ENCODE data around the gene TFRC. TPM values are rescaled to one million over a fixed set of nuclear protein-coding genes. Genes with fewer than 3 reads are reported as not detected.

TFRC gene
- total RNA-seq, 3 donors from 2014 or later: 57.6 to 116 (median 80.3) TPM

DNA sequence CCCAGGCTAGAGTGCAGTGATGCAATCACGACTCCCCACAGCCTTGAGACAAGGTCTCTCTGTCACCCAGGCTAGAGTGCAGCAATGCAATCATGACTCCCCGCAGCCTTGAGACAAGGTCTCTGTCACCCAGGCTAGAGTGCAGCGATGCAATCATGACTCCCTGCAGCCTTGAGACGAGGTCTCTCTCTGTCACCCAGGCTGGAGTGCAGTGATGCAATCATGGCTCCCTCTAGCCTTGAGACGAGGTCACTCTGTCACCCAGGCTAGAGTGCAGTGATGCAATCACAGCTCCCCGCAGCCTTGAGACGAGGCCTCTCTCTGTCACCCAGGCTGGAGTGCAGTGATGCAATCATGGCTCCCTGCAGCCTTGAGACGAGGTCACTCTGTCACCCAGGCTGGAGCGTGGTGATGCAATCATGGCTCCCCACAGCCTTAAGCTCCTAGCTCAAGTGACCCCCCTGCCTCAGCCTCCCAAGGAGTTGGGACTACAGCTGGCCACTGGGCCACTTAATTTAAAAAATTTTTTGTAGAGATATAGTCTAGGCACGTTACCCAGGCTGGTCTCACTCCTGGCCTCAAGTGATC lies 26.1 kb downstream of the TFRC start:
- Histone ChIP-seq H3K27me3 (no peaks in the 10 kb centered on the region), H3K4me1 (no peaks in the 10 kb centered on the region), H3K36me3 (peaks cover 14% of the 10 kb centered on the region), H3K4me3 (no peak overlapping the region), H3K9me3 (no peaks in the 10 kb centered on the region), H3K27ac (no peak overlapping the region)
- TF ChIP-seq POLR2A (IDR thresholded peaks at IDR 0.05): no peak
- TF ChIP-seq POLR2AphosphoS5 (IDR thresholded peaks at IDR 0.05): no peak
- TF ChIP-seq, protein P1, sequence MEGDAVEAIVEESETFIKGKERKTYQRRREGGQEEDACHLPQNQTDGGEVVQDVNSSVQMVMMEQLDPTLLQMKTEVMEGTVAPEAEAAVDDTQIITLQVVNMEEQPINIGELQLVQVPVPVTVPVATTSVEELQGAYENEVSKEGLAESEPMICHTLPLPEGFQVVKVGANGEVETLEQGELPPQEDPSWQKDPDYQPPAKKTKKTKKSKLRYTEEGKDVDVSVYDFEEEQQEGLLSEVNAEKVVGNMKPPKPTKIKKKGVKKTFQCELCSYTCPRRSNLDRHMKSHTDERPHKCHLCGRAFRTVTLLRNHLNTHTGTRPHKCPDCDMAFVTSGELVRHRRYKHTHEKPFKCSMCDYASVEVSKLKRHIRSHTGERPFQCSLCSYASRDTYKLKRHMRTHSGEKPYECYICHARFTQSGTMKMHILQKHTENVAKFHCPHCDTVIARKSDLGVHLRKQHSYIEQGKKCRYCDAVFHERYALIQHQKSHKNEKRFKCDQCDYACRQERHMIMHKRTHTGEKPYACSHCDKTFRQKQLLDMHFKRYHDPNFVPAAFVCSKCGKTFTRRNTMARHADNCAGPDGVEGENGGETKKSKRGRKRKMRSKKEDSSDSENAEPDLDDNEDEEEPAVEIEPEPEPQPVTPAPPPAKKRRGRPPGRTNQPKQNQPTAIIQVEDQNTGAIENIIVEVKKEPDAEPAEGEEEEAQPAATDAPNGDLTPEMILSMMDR (IDR thresholded peaks at IDR 0.05): no peak
- intact Hi-C loops (cut with DNase I; ENCODE audit: low total_unique reads): no loop called here
- no peak for DNase-seq (ENCODE audit: low spot score in 2 of 2)

DNA sequence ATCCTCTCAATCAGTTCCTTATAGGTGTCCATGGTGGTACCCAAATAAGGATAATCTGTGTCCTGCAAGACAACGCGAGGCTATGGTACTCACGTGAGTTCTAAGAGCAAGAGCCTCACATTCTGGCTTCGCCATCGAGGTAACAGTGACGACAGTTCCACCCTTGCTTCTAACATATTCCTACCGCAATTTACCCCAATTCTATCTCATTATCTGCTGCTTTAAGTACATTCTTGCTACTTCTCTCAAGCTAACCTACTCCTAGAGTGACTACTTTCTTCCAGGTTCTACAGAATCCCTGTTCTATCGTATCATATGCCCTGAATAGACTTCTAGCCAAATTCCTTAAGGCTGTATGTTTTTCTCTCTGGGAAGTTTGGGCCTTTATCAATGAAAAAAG lies 26.6 kb downstream of the TFRC start:
- H3K36me3 ChIP-seq: peaks cover 13% of the 10 kb centered on the region

DNA sequence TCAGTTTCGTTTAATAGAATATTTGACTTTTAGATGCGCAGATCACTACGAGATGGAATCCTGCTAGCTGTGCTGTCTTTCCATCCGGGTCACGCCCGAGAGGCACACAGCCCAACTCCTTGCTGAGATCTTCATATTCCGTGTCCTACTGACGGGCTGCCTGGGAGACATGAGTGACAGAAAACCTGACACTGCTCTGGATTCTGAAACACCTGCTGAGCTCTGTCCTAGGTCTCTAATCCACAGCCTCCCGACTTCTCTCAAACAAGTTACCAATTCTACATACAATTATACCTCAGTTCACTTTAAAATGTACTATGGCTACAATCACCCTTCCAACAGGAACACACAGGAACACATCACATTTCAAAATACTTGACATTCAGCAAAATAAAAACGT lies 27.2 kb downstream of the TFRC start:
- intact Hi-C loops (cut with DNase I; ENCODE audit: low total_unique reads): no loop called here
- TF ChIP-seq POLR2AphosphoS5 (IDR thresholded peaks at IDR 0.05) (no peak), POLR2A (IDR thresholded peaks at IDR 0.05) (no peak)
- TF ChIP-seq, protein P1 (IDR thresholded peaks at IDR 0.05): no peak

More for the DNA sequence above, 26.6 kb downstream of the TFRC start:
- no peaks in the 10 kb centered on the region for H3K27me3 ChIP-seq
- DNase-seq (ENCODE audit: low spot score in 2 of 2): no peak
- TF ChIP-seq POLR2AphosphoS5 (IDR thresholded peaks at IDR 0.05): no peak
- TF ChIP-seq, protein P1 (IDR thresholded peaks at IDR 0.05): no peak
- TF ChIP-seq POLR2A (IDR thresholded peaks at IDR 0.05): no peak
- H3K4me3 ChIP-seq: no peak overlapping the region
- no peaks in the 10 kb centered on the region for H3K4me1 ChIP-seq
- H3K27ac ChIP-seq: no peak overlapping the region
- no peaks in the 10 kb centered on the region for H3K9me3 ChIP-seq
- intact Hi-C loops (cut with DNase I; ENCODE audit: low total_unique reads): no loop called here

DNA sequence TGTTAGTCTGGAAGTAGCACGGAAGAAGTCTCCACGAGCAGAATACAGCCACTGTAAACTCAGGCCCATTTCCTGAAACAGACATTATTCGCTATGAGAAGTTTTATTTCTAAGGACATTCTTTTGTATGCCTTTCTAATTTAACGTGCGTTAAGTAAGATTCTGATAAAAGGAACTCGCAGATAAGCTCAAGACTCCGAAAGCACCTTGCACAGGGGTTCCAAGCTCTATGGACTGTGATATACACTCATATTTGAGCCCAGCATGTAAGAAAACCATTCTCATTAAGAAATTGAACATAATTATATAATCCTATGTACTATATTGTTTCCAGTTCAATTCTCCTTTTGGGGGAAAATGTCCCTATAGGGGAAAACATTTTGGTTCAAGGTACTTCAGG lies 28.4 kb downstream of the TFRC start:
- Histone ChIP-seq H3K4me3 (no peak overlapping the region), H3K36me3 (peaks cover 8% of the 10 kb centered on the region), H3K27ac (no peak overlapping the region), H3K9me3 (no peaks in the 10 kb centered on the region), H3K4me1 (no peaks in the 10 kb centered on the region), H3K27me3 (no peaks in the 10 kb centered on the region)
- TF ChIP-seq POLR2A (IDR thresholded peaks at IDR 0.05): no peak
- no peak for TF ChIP-seq POLR2AphosphoS5 (IDR thresholded peaks at IDR 0.05)
- TF ChIP-seq, protein P1 (IDR thresholded peaks at IDR 0.05): no peak
- intact Hi-C loops (cut with DNase I; ENCODE audit: low total_unique reads): no loop called here
- no peak for DNase-seq (ENCODE audit: low spot score in 2 of 2)

More for the DNA sequence above, 27.2 kb downstream of the TFRC start:
- Histone ChIP-seq H3K27ac (no peak overlapping the region), H3K4me1 (no peaks in the 10 kb centered on the region), H3K36me3 (peaks cover 8% of the 10 kb centered on the region), H3K4me3 (no peak overlapping the region), H3K27me3 (no peaks in the 10 kb centered on the region), H3K9me3 (no peaks in the 10 kb centered on the region)
- no peak for DNase-seq (ENCODE audit: low spot score in 2 of 2)

DNA sequence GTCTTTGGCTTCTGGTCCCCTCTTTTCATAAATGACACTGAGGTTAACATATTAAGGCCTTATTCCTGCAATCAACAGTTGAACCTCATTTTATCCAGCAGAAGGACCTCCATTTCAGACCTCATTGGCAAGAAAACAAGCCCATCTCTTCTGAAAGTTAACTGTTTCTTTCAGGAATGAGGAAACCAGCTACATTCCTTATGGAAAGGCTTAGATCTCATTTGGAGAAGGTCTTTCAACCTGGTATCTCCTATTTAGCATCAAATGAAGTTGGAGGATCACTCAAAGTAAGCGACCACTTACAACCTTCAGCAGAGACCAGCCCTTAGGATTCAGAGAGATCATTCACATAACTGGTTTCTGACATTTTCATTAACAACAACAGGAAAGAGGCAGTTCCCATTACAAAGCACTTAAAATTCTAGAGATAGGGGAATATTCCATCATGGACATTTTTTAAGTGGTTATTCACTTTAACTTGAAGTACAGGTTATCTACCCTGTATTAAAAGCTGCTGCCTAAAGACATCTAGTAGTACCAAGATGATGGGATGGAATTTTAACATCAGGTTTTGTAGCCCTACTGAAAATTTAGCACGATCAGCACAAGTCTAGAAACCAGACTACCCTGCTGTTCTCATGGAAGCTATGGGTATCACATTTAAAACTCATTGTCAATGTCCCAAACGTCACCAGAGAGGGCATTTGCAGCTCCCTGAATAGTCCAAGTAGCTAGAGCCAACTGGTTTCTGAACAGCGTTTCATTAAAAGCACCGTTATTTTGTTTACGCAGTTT lies 30.4 kb downstream of the TFRC start:
- intact Hi-C loops (cut with DNase I; ENCODE audit: low total_unique reads): no loop called here
- TF ChIP-seq, protein P1 (IDR thresholded peaks at IDR 0.05): no peak
- TF ChIP-seq POLR2AphosphoS5 (IDR thresholded peaks at IDR 0.05) (no peak), POLR2A (IDR thresholded peaks at IDR 0.05) (no peak)
- H3K4me3 ChIP-seq: no peak overlapping the region
- DNase-seq (ENCODE audit: low spot score in 2 of 2): no peak
- H3K4me1 ChIP-seq: no peaks in the 10 kb centered on the region
- no peak overlapping the region for H3K27ac ChIP-seq
- H3K9me3 ChIP-seq: no peaks in the 10 kb centered on the region
- peaks cover 8% of the 10 kb centered on the region for H3K36me3 ChIP-seq
- no peaks in the 10 kb centered on the region for H3K27me3 ChIP-seq
